ENCODE measurements around the gene TRIM44.

Gene TRIM44

DNA sequence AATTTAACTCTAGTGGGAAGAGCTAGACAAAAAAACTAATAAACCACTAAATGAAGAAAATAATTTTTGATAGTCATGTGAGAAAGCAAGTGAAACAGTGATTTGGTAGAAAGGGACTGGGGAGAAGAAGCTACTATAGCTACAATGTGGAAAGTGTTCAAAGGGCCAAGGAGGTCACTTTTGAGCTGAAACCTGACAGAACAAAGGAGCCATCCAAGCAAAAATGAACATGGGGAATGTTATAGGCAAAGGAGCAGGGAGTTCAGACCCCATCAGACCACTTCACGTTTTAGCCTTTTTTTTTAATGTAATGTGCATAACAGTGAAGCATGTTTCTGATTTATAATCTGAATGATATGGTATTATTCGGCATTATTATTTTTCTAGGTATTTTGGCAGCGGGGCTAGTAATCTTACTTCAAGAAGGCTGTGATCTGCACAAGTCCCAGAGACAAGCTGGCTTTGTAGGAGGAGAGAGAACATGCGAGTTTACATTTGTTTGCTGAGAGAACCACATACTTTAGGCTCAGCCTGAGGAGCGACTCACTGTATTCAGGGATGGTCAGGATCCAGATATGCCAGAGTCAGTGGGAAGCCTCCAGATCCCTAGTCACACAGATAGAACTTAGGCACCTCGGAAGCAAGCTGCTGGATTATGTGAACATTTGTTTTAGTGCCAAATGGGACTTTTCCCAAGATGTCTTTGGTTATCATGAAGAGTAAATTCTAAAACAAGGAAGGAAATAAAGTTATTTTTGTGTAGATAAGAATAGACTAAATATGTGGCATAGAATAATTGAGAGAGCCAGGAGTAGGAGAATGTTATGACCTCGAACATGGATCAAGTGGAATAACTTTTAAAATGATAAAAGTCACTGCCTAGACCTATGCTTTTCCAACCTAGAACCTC is 118.6 kb downstream of the TRIM44 start:
- Histone ChIP-seq H3K4me1 (ENCODE audit: insufficient read depth, low read length) (peaks cover 15% of the 10 kb centered on the region; the same call in 1 of the 2 replicates), H3K27ac (ENCODE audit: low read depth, low read length) (no peak overlapping the region), H3K9me3 (ENCODE audit: insufficient read depth, low read depth, low read length) (peaks cover 5% of the 10 kb centered on the region; the same call in 1 of the 2 replicates), H3K36me3 (ENCODE audit: insufficient read depth, low read length) (no peaks in the 10 kb centered on the region), H3K27me3 (ENCODE audit: insufficient read depth, low read length) (no peaks in the 10 kb centered on the region), H3K4me3 (ENCODE audit: low read length) (no peak overlapping the region), H3K9ac (ENCODE audit: low read depth, low read length) (no peak overlapping the region)
- whole genome bisulfite sequencing, result 87% methylated on average over 7 of the region's 7 CpGs

DNA sequence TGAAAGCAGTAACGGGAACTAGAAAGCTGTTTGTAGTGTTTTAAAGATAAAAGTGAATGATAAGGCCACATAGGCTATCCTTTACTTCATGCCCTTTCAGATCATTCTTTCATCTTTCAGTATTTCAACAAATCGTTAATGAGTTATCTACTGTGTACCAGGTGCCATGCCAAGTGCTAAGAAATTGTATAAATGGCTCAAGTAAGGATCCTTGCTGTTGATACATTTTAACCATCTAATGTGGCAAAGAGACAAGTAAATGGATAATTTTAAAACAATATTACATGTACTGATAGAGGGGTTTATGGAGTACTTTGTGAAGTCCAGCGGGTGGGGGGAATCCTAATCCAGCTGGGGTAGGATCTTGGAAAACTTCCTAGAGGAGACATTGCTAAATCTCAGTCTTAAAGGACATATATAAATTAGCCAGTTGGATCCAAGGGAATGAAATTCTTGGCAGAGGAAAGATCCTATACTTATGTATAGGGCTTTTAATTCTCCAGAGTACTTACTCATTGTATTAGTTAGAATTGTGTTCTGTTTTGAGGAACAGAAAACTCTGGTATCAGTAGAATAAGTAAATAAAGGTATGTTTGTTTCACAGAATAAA is 119.4 kb downstream of the TRIM44 start:
- H3K27me3 ChIP-seq (ENCODE audit: insufficient read depth, low read length), result no peaks in the 10 kb centered on the region
- no peak overlapping the region for H3K4me3 ChIP-seq (ENCODE audit: low read length)
- WGBS, result 83% methylated on average over 2 of the region's 3 CpGs
- H3K36me3 ChIP-seq (ENCODE audit: insufficient read depth, low read length), result no peaks in the 10 kb centered on the region
- H3K9ac ChIP-seq (ENCODE audit: low read depth, low read length), result no peak overlapping the region
- peaks cover 15% of the 10 kb centered on the region; the same call in 1 of the 2 replicates for H3K4me1 ChIP-seq (ENCODE audit: insufficient read depth, low read length)
- H3K27ac ChIP-seq (ENCODE audit: low read depth, low read length), result no peak overlapping the region
- H3K9me3 ChIP-seq (ENCODE audit: insufficient read depth, low read depth, low read length), result peaks cover 5% of the 10 kb centered on the region; the same call in 1 of the 2 replicates

DNA sequence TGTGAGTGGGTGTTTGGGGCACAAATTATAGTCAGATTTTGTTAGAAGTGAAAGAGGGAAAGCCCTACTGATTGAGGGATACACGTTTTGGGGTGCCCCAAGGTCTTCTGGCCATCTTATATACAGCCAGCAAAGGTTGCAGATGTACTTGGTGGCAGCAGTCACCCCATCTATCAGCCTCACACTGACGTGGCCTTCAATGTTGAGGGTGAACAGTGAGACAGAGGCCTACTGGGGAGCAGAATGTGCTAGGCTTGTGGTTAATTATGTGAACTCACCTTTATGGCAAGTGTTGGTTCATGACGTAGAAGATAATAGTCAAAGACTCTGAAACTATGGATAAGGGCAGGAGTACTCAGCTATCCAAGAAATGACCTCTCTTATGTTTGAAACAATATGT is 121.2 kb downstream of the TRIM44 start:
- Histone ChIP-seq H3K36me3 (ENCODE audit: insufficient read depth, low read length) (no peaks in the 10 kb centered on the region), H3K27ac (ENCODE audit: low read depth, low read length) (no peak overlapping the region), H3K4me3 (ENCODE audit: low read length) (no peak overlapping the region), H3K27me3 (ENCODE audit: insufficient read depth, low read length) (no peaks in the 10 kb centered on the region), H3K4me1 (ENCODE audit: insufficient read depth, low read length) (peaks cover 15% of the 10 kb centered on the region; the same call in 1 of the 2 replicates), H3K9me3 (ENCODE audit: insufficient read depth, low read depth, low read length) (peaks cover 5% of the 10 kb centered on the region; the same call in 1 of the 2 replicates), H3K9ac (ENCODE audit: low read depth, low read length) (no peak overlapping the region)
- WGBS, result 90% methylated on average over 3 of the region's 3 CpGs

DNA sequence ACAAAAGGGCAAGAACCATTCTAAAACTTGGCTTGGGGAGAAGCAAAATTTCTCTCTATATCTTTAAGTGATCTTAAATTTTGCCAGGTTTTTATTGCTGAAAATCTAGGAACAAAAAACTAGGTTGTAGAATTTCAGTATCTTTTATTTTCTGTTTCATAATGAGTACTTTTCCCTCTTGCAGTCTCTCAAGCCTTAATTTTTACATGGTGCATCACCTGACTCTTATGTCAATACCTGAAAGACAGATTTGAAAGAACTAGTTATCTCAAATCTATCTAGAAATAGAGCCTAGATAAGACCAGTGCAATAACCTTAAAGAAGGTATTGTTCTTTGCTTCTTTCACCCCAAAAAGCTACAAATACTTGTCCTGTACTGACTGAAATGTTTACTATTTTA is 122.1 kb downstream of the TRIM44 start:
- H3K36me3 ChIP-seq (ENCODE audit: insufficient read depth, low read length), result no peaks in the 10 kb centered on the region
- no peak overlapping the region for H3K9ac ChIP-seq (ENCODE audit: low read depth, low read length)
- no peak overlapping the region for H3K4me3 ChIP-seq (ENCODE audit: low read length)
- peaks cover 15% of the 10 kb centered on the region; the same call in 1 of the 2 replicates for H3K4me1 ChIP-seq (ENCODE audit: insufficient read depth, low read length)
- no peak overlapping the region for H3K27ac ChIP-seq (ENCODE audit: low read depth, low read length)
- H3K9me3 ChIP-seq (ENCODE audit: insufficient read depth, low read depth, low read length), result peaks cover 2% of the 10 kb centered on the region; the same call in 1 of the 2 replicates
- no peaks in the 10 kb centered on the region for H3K27me3 ChIP-seq (ENCODE audit: insufficient read depth, low read length)

DNA sequence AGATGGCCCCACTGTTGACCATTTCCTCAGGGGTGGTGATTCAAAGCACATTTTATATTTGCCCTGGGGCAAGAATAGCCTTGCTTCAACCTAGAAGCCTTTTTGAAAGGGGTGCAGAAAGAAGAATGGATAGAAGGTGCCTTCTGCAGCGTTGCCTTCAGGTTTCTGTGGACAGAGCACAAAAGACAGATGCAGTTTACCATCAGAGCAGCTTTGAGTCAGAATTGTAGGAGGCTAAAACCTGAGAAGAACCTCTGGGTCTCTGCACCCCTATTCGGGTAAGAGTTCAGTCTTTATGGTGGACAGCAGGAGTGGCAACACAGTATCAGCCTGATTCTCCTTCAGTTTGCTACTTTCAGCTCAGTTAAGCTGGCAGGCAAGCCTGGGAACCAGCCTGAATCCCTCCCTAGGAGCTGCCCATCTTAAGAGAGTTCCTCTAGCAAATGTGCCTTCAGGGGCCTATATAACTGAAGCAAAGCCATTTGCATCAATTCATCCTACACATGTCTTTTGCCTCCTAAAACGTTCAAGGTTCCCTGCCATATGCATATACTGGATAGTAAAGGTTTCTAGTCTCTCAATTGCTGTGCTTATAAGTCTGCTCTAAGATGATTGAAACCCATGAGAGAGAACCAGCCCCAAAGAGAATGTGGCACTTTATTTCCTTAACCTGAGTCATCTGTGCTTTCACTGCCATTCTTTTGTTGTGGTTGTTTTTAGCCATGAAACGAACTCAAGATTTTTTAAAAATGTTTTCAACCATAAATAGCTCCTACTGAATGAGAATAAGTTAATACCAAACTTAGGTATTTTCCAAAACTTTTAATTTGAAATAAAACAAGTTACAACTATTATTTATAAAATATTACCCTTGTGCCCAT is 123.0 kb downstream of the TRIM44 start:
- Histone ChIP-seq H3K27ac (ENCODE audit: low read depth, low read length) (no peak overlapping the region), H3K9me3 (ENCODE audit: insufficient read depth, low read depth, low read length) (no peaks in the 10 kb centered on the region), H3K9ac (ENCODE audit: low read depth, low read length) (no peak overlapping the region), H3K4me1 (ENCODE audit: insufficient read depth, low read length) (peaks cover 15% of the 10 kb centered on the region; the same call in 1 of the 2 replicates), H3K4me3 (ENCODE audit: low read length) (no peak overlapping the region), H3K36me3 (ENCODE audit: insufficient read depth, low read length) (no peaks in the 10 kb centered on the region), H3K27me3 (ENCODE audit: insufficient read depth, low read length) (no peaks in the 10 kb centered on the region)
- 75% methylated on average over 3 of the region's 4 CpGs for WGBS

DNA sequence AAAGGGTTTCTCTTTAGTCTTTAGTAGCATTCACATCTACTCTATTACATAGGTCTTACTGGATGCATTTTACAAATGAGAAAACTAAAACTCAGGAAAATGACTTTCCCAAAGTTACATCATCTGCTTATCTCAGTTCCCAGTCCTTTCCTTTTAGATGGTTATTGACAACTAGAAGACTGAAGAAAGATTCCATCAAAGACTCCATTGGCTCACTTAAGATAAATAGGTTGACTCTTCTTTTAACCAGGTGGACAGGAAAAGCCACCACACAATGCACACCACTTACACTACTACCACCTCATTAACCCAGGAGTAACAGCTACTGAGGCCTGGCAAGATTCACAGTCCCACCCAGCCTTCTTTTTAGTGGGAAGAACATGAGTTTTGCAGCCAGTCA is 123.6 kb downstream of the TRIM44 start:
- Histone ChIP-seq H3K36me3 (ENCODE audit: insufficient read depth, low read length) (no peaks in the 10 kb centered on the region), H3K4me1 (ENCODE audit: insufficient read depth, low read length) (peaks cover 15% of the 10 kb centered on the region; the same call in 1 of the 2 replicates), H3K27me3 (ENCODE audit: insufficient read depth, low read length) (no peaks in the 10 kb centered on the region), H3K9me3 (ENCODE audit: insufficient read depth, low read depth, low read length) (no peaks in the 10 kb centered on the region), H3K4me3 (ENCODE audit: low read length) (no peak overlapping the region), H3K9ac (ENCODE audit: low read depth, low read length) (no peak overlapping the region), H3K27ac (ENCODE audit: low read depth, low read length) (no peak overlapping the region)

DNA sequence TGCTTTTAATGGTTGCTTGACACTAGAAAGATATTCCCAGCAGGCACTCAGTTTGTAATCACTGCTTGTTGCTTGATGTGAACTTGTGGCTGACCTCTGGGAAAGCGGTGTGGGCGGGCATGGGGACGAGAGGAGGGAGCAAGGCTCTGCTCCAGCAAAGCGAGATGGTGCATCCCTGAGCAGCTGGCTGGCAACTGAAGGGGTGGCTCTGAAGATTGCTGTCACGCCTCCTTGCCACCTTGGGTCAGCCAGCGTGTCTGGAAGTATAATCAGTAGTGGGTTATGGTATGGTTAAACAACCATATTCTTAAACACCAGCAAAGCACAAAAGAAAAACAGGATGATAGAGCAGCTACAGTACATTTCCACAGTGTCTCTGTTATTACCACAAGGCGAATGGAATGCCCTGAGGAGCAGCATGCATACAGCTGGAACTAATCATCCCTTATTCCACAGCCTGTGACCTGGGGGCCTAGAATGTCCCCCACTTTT is 124.5 kb downstream of the TRIM44 start:
- WGBS, result 71% methylated on average over 6 of the region's 7 CpGs
- H3K4me1 ChIP-seq (ENCODE audit: insufficient read depth, low read length), result peaks cover 15% of the 10 kb centered on the region; the same call in 1 of the 2 replicates
- no peak overlapping the region for H3K27ac ChIP-seq (ENCODE audit: low read depth, low read length)
- H3K4me3 ChIP-seq (ENCODE audit: low read length), result no peak overlapping the region
- no peak overlapping the region for H3K9ac ChIP-seq (ENCODE audit: low read depth, low read length)
- no peaks in the 10 kb centered on the region for H3K9me3 ChIP-seq (ENCODE audit: insufficient read depth, low read depth, low read length)
- no peaks in the 10 kb centered on the region for H3K36me3 ChIP-seq (ENCODE audit: insufficient read depth, low read length)
- H3K27me3 ChIP-seq (ENCODE audit: insufficient read depth, low read length), result no peaks in the 10 kb centered on the region

DNA sequence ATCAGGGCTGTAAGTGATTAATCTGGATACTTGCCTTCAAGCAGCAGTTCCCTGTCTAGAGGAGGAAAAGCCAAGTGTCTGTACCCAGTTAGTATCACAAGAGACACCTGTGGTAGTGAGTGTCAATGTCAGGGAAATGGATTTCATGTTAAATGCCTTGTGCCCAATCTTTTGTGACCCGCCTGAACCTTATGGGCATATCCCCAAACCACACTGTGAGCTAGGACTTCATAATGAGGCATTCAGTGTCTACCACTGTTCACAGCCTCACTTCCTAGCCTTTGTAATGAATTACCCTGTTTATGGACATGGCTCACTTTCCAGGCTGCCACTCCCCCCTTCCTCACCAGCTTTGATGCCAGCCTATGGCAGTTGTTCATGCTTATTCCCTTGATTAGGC is 125.1 kb downstream of the TRIM44 start:
- H3K27ac ChIP-seq (ENCODE audit: low read depth, low read length), result no peak overlapping the region
- H3K9ac ChIP-seq (ENCODE audit: low read depth, low read length), result no peak overlapping the region
- no peaks in the 10 kb centered on the region for H3K27me3 ChIP-seq (ENCODE audit: insufficient read depth, low read length)
- H3K9me3 ChIP-seq (ENCODE audit: insufficient read depth, low read depth, low read length), result no peaks in the 10 kb centered on the region
- no peak overlapping the region for H3K4me3 ChIP-seq (ENCODE audit: low read length)
- WGBS, result 89% methylated on average over 1 of the region's 1 CpG
- peaks cover 15% of the 10 kb centered on the region; the same call in 1 of the 2 replicates for H3K4me1 ChIP-seq (ENCODE audit: insufficient read depth, low read length)
- no peaks in the 10 kb centered on the region for H3K36me3 ChIP-seq (ENCODE audit: insufficient read depth, low read length)

DNA sequence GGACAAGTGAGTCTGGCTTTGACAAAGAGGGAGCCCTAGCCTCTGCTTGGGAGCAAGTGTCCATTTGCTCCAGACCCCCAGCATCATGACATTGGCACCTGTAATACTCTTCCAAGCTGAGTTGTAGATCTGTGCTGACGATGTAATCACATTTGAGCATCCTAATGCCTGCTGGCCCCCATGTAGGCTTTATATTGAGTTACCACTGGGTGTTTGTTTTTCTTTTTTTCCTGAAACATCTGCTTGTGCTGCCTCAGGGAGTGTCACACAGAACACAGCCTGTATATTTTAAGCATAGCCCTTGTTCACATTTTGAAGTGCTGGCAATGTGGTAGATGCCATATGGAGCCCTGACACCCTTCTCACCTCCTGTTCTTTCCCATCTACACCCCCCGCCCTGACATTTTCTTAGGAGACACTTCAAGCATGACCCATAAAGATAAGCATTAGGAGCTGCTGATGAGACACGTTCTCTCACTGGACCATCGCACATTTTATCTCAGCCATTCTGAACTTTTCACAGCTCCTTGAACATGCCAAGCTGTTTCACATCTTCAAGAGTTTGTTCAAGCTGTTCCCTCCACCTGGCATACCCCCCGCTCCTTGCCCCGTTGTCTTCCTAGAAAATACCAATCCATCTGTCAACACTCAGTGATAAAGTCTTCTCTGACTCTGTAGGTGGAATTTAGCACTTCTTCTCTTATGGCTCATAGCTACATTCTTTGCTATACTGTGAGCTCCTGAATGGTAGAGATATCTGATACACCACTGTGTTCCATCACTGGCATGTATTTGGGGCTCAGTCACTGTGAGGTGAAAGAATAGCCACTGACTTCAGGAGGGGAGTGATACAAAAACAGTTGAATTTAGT is 128.7 kb downstream of the TRIM44 start:
- no peaks in the 10 kb centered on the region for H3K9me3 ChIP-seq (ENCODE audit: insufficient read depth, low read depth, low read length)
- no peak overlapping the region for H3K9ac ChIP-seq (ENCODE audit: low read depth, low read length)
- H3K4me1 ChIP-seq (ENCODE audit: insufficient read depth, low read length), result no peaks in the 10 kb centered on the region; the same call in 1 of the 2 replicates
- no peaks in the 10 kb centered on the region for H3K27me3 ChIP-seq (ENCODE audit: insufficient read depth, low read length)
- WGBS, result 76% methylated on average over 6 of the region's 6 CpGs
- no peak overlapping the region for H3K4me3 ChIP-seq (ENCODE audit: low read length)
- no peaks in the 10 kb centered on the region for H3K36me3 ChIP-seq (ENCODE audit: insufficient read depth, low read length)
- no peak overlapping the region for H3K27ac ChIP-seq (ENCODE audit: low read depth, low read length)

Data from HUES64 (cell line).